Measurements from ENCODE around the gene WHRN.

The WHRN gene

DNA sequence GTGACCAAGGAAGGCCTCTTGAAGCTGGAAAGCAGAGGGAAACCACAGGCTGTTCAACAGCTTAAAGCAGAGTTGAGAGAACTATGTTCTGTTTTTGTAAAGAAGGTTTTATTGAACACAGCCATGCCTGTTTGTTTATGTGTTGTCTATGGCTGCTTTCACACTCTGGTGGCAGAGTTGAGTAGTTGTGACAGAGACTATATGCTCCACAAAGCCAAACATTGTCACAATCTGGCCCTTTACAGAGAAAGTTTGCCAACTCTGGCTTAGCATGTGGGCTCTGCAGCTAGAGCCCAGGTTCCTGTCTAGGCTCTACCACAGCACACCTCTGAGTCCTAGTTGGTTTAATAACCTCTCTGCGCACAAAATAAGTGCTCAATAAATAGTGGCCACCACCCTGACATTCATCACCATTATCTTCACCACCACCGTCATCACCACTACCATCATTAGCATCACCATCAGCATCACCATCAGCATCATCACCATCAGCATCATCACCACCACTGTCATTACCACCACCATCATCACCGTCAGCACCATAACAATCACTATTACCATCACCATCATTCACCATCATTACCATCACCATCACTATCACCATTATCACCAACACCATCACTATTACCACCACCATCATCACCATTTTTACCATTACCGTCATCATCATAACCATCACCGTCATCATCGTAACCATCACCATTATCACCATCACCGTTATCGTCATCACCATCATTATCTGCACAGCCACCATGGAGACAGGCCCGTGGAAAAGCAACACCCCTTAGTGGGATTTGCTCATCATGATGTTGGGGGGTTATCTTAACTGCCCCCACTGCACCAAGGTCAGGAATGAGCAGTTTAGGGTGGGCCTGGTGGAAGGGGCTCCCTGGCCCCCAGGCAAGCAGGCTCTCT is 135.8 kb downstream of the WHRN start:
- Histone ChIP-seq H3K27me3 (no peaks in the 10 kb centered on the region), H3K4me3 (ENCODE audit: low read depth, low read length) (no peak overlapping the region), H3K36me3 (no peaks in the 10 kb centered on the region), H3K4me1 (peaks cover 9% of the 10 kb centered on the region), H3K9me3 (no peaks in the 10 kb centered on the region)
- DNase-seq, result no peak
- TF ChIP-seq, protein P1, sequence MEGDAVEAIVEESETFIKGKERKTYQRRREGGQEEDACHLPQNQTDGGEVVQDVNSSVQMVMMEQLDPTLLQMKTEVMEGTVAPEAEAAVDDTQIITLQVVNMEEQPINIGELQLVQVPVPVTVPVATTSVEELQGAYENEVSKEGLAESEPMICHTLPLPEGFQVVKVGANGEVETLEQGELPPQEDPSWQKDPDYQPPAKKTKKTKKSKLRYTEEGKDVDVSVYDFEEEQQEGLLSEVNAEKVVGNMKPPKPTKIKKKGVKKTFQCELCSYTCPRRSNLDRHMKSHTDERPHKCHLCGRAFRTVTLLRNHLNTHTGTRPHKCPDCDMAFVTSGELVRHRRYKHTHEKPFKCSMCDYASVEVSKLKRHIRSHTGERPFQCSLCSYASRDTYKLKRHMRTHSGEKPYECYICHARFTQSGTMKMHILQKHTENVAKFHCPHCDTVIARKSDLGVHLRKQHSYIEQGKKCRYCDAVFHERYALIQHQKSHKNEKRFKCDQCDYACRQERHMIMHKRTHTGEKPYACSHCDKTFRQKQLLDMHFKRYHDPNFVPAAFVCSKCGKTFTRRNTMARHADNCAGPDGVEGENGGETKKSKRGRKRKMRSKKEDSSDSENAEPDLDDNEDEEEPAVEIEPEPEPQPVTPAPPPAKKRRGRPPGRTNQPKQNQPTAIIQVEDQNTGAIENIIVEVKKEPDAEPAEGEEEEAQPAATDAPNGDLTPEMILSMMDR (IDR thresholded peaks at IDR 0.05; ENCODE audit: low read depth, low read length), result no peak

DNA sequence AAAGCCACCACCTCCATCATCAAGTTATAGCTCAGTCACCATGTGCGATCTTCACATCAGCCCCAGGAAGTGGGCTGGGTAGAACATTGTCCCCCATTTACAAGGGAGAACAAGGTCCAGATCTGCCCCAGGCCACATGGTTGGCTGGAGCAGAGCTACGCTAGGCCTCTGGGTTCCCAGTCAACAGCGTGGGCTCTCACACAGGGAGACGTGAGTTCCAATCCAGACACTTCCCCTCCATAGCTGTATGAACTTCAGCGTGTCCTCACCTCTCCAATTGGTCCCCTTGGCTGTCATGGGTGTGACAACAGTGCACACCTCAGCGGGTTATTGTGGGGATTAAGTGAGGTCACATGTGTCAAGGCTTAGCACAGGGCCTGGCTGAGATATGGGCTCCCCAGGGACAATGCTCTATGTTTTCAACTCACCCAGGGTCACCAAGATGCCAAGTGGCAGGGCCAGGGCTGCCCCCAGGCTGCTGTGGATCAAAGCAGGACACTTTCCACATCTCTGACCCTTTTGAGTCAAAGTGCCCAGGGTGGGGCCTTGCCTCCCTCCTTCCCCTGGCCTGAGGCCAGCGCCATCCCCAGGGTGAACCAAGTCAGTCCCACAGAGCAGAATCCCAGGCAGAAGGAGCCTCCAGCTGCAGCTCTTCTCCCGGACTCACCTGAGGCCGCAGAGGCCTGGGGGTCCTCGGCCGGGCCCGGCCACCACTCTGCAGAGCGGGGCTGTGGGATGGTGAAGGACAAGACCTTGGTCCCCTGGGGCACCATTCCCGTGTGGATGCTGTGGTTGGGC is 137.3 kb downstream of the WHRN start:
- Histone ChIP-seq H3K4me1 (peaks cover 9% of the 10 kb centered on the region), H3K4me3 (ENCODE audit: low read depth, low read length) (no peak overlapping the region)

DNA sequence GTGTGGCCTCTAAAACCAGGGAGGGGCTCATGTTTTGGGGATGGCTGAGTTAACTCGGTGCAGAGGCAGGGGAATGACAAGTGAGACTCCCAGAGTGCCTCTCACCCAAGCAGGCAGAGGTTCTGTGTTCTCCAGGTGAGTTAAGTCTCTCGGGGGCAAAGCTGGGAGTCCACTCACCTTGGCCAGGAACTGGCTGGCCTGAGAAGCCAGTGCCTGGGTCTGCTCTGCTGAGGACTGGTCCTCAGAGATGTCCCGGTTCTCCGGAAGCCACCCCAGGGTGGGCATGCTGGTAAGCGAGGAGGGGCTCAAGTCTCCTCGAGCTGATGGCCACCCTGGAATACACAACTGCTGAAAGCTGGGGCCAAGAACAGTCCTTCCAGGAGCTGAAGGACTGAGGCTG is 137.9 kb downstream of the WHRN start:
- Histone ChIP-seq H3K4me3 (ENCODE audit: low read depth, low read length) (no peak overlapping the region), H3K36me3 (no peaks in the 10 kb centered on the region), H3K27me3 (no peaks in the 10 kb centered on the region), H3K9me3 (no peaks in the 10 kb centered on the region), H3K4me1 (peaks cover 6% of the 10 kb centered on the region)
- no peak for DNase-seq
- TF ChIP-seq, protein P1 (IDR thresholded peaks at IDR 0.05; ENCODE audit: low read depth, low read length), result no peak

More for the DNA sequence above, 137.3 kb downstream of the WHRN start:
- TF ChIP-seq, protein P1 (IDR thresholded peaks at IDR 0.05; ENCODE audit: low read depth, low read length), result no peak
- Histone ChIP-seq H3K36me3 (no peaks in the 10 kb centered on the region), H3K27me3 (no peaks in the 10 kb centered on the region), H3K9me3 (no peaks in the 10 kb centered on the region)
- no peak for DNase-seq

DNA sequence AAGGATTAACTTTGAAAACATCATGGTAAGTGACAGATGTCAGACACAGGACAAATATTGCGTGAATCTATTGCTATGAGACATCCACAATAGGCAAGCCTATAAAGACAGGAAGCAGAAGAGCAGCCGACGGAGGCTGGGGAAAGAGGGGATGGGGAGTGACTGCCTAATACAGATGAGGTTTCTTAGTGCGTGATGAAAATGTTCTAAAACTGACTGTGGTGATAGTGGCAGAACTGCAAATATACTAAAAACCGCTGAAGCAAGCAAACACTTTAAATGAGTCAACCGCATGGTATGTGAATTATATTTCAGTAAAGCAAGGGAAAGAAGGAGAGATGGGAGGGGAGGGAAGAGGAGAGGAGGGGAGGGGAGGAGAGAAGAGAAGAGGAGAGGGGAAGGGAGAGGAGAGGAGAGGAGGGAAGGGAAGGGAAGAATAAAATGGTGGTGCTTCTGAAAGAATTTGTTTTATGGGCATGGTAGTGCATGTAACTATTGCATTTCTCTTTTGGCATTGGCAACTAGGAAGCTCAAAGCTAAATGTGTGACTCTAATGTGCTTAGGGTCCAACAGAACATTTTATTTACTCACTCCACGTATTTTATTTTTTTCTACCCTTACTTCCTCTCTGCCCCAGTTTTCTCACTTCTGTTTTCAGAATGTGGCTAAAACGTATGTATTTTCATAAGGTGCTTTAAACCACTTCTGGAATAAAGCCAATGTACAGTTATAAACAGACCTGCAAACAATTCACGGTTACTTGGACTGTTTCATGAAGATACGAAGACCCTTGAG is 138.7 kb downstream of the WHRN start:
- Histone ChIP-seq H3K4me3 (ENCODE audit: low read depth, low read length) (no peak overlapping the region), H3K36me3 (no peaks in the 10 kb centered on the region), H3K9me3 (no peaks in the 10 kb centered on the region), H3K4me1 (peaks cover under 1% of the 10 kb centered on the region), H3K27me3 (no peaks in the 10 kb centered on the region)
- no peak for DNase-seq
- TF ChIP-seq, protein P1 (IDR thresholded peaks at IDR 0.05; ENCODE audit: low read depth, low read length), result no peak

DNA sequence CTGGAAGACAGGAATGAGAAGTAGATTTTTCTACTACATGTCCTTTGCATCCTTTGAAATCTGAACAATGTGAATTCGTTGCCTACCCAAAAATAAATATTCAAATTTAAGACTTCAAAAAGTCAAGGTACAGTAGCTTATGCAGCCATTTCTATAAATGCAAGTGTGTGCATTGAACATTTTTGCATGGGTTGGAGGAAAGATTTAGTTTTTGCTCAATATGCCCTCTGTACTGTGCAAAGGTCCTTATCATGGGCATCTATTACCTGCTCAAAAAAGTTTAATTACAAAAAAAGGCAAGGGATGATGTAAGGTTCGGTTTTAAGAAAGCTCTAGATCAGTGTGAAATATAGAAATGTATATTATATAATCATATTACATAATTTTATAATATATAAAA is 140.1 kb downstream of the WHRN start:
- Histone ChIP-seq H3K9me3 (no peaks in the 10 kb centered on the region), H3K36me3 (no peaks in the 10 kb centered on the region), H3K27me3 (no peaks in the 10 kb centered on the region), H3K4me3 (ENCODE audit: low read depth, low read length) (no peak overlapping the region), H3K4me1 (no peaks in the 10 kb centered on the region; the same call in 1 of the 2 replicates)
- TF ChIP-seq, protein P1 (IDR thresholded peaks at IDR 0.05; ENCODE audit: low read depth, low read length), result no peak
- no peak for DNase-seq
